Fibroblast of gingiva (primary cell): ENCODE measurements around the gene RGS6.
A peak's percentile ranks its signal among the peaks of the same experiment; 100 is the strongest.

Source experiments
- DNase-seq: peaks from one replicate; pipeline ENCODE4 v3.0.0-alpha.2; 2011; ENCODE audit warnings: low read depth

RGS6 gene

DNA sequence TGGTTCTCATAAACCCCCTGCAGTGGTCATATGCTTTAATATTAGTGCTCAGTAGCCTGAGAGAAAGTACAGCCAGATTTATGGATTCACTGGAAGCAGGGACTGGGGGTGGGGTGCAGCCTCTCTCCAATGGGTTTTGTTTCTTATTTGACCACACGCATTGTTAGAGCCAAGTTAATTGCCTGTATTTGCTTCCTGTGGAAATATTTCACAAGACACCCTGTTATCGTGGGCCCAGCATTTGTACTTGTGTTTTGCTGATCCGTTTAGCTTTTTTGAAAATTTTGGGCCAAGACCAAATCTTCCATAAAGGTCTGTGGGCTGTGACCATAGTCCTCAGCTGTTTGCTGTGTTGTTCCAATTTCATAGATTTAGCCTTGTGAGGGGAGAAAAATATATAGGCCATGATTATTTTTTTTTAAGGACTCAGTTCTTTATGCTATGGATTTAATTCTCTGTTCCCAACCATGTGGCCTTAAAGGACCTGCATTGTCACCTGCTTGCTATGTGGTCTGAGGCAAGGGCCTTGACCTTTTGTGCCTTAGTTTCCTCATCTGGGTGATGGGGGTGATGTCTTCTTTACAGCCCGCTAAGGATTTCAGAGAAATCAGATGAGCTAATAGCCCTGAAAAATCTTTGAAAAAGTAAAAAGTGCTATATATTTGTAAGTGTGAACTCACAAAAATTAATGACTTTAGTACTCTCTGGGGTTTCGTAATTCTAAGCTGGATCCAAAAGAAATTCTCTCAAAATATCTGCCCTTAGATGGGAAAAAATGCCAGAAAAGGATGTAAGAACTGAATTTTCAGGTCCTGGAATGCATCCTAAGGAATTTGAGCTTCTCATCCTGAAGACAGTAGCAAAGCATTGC lies 591.4 kb downstream of the RGS6 start:
- DNase-seq: peak; percentile 68

DNA sequence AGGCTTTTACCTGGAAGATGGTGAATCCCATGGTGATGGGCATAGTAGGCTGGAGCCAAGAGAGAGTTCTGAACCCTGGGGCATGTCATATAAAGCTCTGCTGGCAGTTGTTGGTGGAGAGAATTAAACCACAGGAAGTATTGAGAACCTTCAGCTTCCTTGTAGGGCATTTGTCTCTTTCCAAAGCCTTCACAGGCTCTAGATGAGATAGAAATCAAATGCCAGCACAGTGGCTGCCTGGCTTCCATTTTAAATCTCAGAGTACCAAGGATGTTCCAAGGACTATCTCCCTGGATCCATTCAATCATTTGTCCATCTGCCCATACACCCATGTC lies 592.0 kb downstream of the RGS6 start:
- no peak for DNase-seq

DNA sequence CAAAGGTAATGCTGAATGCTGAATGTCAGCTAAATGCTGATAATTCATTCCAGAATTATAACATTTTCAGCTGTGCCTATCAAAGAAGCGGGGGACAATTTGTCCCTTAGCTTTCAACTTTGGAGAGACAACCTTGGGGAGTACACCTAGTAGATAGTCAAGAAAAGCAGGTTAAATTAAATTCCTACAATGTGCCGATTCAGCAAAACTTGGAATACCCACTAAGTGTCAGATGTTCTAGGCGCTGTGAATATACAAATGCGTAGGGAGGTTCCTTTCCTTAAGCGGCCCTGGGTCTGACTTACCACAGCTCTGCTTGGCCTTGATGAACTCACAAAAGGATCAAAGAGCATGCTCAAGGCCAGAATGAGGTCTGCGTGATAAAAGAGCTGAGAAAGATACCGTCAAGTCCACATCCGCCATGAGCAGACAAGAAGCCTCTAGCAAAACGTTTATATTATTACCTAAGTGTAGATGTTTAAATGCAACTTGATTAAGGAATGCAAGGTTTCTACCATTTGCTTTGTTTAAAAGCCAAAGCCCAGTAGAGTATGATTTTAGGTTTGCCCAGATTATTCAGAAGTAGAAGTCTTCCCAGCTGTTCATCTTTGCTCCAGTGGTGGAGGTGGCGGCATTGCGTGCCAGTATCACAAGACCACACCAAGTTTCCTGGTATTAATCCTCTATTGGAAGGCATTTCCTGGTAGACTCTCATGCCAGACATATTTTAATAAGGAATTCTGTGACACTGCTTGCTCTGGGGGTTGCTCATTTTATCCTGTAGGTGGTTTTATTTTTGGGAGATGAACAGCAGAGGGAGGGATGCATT lies 593.1 kb downstream of the RGS6 start:
- DNase-seq: no peak

DNA sequence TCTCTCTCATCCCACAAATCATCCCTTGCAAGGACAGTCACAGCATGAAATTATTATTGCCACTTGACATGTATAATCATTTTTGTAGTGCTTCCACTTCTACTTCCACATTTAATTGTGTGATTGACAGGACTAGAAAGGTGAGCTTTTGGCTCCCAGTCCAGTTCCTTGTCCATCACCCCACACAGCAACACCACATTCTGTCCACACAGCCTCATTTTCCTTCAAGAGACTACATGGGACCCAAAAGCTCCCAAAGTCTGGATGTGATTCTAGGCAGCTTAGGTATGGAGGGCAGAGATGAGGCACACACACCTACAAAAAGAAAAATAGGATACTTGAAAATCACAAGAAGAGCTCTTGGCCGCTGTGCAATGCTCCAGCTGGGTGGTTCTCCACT lies 595.4 kb downstream of the RGS6 start:
- no peak for DNase-seq

DNA sequence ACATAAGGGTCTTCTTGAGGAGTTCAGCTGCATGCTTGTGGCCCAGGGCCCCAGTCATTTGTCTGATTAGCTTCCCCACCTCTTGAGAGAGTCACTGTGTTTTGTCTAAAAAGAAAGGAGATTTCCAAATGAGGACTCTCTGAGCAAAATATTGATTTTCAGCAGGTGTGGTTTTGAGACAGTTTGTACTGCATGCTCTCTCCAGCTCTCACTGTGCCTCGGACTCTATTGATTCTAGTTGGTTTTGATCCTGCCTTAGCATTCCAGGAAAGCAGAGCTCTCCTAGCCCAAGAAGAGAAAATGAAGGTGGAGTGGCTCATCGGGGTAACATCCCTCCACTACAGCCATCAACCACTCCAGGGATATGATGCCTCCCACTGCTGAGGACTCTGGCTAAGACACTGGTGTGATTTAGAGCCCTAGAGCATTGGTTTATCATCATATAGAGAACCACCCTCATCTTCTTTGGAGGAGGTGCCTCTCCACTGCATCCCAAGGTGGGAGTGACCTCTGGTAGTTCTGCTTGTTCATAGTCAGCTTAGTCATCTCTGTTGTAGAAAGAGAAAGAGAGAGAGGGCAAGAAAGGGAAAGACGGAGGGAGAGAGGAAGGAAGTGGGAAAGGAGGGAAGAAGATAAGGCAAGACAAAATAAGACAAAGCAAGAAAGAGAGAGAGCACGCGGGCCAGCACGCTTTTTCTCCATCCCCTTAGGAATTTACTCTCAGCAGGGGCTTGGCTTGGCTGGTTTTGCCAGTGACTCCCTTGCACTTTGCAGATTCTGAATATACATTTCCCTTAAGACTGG lies 596.0 kb downstream of the RGS6 start:
- no peak for DNase-seq

DNA sequence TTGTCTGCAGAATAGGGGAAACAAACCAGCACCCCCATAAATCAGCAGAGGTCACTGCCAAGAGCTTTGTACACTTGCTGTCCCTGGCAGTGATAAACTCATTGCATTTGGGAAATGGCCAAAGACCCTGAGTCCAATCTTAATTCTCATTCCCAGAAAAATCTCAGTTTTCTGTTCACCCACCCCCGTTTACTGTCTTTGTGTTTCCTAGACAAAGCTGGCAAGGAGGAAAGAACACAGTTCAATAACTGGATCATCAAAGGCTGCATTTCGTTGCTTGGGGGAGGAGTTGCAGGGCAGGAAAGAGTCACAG lies 596.6 kb downstream of the RGS6 start:
- DNase-seq: no peak

DNA sequence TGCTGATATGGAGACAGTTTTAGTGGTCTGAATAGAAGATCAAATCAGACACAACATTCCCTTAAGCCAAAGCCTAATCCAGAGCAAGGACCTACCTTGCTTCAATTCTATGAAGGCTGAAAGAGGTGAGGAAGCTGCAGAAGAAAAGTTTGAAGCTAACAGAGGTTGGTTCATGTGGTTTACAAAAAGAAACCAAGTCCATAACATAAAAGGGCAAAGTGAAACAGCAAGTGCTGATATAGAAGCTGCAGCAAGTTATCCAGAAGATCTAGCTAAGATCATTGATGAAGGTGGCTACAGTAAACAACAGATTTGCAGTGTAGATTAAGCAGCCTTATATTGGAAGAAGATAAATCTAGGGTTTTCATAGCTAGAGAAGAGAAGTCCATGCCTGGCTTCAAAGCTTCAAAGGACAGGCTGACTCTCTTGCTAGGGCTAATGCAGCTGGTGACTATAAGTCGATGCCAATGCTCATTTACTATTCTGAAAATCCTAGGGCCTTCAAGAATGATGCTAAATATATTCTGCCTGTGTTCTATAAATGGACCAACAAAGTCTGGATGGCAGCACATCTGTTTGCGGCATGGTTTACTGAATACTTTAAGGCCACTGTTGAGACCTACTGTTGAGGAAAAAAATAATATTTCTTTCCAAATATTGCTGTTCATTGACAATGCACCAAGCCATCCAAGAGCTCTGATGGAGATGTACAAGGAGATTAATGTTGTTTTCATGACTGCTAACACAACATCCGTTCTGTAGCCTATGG lies 600.6 kb downstream of the RGS6 start:
- no peak for DNase-seq

DNA sequence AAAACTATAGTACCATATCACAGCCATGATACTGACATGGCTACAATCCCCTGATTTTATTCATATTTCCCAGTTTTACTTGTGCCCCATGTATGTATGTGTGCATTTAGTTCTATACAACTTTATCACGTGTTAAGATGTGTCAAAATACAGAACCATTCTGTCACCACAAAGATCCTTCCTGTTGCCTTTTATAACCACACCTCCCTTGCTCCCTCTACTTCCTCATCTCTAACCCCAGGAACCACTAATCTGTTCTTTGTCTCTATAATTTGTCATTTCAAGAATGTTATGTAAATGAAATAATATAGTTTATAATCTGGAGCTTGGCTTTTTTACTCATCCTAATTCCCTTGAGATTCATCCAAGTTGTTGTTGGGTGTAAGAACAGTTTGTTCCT lies 603.3 kb downstream of the RGS6 start:
- DNase-seq: no peak

DNA sequence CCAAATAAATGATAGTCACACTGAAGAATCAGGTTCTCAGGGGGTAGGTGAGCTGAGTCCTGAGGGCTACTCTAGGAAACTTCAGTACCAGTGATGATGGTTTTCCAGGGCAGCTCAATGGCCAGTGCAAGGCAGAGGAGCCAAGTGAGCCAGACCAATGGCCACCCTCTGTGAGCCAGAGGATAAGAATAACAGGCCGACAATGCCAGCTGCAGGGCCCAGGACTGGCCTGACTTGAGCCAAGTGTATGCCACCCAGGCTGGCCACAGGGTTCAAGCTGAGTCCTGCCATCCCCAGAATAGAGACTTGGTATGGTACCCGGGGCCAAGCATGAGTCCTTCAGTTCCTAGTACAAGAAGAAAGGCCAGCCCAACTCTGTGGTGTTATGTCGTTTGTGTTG lies 606.2 kb downstream of the RGS6 start:
- DNase-seq: no peak

DNA sequence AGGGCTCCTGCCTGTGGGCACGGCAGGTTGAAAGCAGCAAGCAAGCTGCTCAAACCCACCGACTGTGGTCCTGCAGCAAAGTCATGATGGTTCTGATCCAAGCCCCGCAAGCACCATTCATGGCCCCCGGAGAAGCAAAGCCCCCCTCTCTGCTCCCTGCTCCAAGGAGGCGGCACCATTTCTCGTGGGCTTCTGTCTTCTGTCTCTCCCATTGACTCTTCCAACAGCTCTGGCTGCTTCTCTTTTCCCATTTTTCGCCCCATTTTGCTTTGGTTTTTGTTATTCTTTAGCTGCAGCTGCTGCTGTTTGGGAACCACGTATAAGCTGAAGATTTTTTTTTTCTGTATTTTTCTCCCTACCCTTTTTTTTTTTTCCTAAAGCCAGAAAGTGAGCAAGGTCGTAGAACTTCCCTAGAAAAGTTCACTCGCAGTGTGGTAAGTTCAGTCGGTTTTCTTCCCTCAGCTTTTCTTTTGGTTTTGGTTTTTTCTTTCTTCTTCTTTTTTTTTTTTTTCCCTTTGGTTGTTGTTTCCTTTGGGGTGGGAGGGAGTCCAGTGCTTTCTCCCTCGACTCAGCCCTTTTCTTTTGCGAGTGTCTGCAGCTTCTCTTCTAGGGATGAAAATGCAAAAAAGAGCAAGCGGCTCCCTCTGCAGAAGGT lies 607.6 kb downstream of the RGS6 start:
- DNase-seq: no peak

DNA sequence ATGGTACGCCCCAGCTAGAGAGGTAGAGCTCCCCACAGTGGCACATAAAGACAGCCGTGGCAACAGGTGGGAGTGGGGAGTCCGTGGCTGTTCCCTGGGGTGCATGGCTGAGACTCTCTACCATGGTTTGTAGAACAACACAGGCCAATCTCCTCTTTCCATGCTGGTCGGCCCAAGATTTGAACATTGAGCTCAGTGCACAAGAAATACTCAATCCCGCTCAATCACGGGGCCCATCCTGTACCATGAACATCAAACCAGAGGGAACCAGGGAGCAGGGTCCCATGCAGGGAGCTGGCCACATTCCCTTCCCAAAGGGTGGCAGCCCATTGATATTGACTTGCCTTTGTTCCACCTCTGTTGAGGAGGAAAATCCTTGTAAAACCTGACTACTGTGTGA lies 608.6 kb downstream of the RGS6 start:
- no peak for DNase-seq

DNA sequence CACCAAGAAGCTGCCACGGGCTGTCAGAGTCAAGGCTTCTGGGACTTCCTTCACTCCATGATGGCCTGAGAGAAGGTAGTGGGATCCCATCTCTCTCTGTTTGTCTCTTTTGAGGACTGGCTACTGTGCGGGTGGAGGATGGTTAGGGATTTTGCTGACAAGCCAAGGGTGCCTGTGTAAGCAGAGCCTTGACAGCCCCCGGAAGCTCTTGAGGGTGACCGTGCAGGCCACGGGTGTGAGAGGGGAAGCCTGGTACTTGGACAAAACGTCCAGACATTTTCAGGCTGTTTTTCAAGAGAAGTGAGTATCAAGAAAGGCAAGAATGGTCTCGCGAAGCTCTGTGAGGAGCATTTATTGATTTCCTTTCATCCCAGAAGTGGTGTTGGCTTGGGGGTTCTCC lies 609.3 kb downstream of the RGS6 start:
- no peak for DNase-seq

DNA sequence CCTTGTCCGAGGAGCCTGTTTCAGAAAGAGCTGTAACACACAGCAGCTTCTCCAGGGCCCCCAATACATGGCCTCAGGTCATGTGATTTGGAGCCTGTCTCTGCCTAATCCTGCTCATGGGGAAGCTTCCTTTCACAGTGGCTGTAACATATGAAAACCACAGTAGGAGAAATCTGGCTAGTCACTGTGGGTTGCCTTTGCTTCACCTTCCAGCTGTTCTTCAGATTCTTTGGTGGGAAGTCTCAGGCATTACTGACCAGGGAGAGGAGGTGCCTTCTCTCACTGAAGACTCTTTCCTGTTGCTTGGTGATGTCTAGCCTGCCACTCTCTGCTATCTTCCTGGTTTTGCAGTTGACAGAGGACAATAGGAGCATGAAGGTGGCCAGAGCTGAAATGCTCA lies 611.1 kb downstream of the RGS6 start:
- DNase-seq: no peak

DNA sequence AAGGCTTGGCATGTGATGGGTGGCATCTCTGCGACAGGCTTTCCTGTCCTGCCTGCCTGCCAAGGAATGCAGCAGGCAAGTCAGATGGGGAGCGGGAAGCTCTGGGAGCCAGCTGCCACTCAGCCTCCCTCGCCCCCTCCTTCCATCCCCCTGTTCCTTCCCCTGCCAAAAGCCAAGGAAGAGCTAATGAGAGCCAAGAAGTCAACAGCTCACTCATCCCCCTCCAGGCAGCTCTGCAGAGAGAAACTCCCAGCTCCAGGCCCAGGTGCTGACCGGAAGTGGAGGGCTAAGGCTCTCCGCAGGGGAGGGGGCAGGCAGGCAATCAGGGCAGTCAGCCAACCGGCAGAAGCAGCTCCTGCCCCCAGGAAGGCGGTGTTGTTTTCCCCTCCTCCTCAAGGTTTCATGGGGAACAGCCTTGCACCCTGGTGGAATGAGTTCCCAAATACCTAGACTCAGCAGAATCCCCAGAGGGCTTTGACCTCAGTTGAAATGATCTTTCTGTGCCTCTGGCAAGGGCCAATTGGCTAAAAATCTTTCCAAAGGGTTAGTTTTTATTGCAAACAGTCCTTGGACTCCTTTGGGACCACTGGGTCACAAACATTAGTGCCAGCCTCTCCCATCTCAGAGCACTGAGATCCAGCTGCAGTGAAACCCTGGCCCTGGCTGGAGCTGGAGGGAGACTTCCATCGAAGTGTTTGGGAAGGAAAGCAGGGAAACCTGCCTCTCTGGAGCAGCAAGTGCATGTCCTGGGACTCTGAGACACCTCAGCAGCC lies 612.6 kb downstream of the RGS6 start:
- DNase-seq: no peak

DNA sequence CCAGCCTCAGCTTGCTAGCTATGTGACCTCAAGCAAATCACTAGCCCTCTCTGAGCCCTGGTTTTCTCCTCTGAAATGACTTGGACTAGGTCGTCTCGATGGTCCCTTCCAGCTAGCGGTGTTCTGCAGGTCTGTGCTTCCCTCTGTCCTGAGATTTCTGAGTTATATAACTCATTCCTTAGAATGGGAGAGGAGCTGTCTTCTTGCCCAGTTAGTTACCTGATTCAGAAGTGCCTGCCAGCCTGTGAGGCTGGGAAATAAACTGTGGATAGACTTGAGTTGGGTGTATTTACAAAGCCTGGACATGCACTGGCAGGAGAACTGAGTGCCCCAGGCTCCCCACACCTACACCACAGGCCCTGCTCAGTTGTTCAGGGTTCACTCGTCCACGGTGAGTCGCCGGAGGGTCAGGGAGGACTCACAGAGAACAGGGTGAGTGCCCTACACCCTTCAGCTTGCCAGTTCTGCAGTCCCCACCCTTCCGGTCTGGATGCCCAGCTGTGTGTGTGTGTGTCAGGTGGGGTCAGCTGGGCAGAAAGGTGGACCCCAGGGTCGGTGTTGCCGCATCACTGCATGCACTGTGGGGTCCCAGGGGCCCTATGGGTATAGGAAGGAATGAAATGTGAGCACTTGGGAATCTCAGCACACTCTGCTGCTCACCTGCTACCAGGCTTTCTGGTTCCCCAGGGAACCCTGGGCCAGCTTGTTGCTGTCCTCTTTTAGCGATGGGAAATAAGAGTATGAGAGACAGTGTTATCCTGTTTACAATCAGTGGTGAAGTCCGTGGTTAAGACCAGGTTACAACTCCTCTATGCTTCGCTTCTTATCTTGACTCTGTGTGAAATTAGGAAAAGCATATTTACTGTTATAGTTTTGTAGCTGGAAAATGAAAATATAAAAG lies 613.4 kb downstream of the RGS6 start:
- no peak for DNase-seq

DNA sequence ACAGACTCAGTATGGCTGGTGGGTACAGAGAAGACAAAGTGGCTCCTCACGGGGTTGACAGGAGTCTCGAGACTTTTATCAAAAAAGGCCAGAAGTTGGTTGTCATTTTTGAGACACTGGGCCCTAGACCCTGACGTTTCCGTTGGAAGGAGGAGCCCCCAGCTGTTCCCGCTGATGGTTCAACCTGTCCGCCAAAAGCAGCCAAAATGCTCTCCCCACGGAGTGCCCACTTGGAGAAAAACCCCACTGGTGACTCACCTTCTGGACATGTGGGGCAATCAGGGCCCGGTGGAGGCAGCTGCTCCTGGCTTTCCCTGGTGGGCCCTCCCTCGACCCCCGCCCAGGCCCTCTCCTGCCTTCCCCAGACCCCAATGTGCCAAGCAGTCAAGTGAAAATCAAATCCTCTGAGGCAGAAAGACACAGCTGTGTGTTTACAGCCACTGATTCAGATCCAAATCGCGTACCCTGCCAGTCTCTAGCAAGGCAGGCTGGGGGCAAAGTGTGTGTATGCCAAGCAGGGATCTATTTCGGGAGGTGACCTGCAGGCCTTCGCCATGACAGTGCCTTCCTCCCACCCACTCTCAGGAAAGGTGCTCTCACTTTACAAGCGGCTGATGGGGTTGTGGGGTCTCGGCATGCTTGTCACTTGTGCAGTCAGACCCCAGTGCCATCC lies 614.3 kb downstream of the RGS6 start:
- DNase-seq: no peak

DNA sequence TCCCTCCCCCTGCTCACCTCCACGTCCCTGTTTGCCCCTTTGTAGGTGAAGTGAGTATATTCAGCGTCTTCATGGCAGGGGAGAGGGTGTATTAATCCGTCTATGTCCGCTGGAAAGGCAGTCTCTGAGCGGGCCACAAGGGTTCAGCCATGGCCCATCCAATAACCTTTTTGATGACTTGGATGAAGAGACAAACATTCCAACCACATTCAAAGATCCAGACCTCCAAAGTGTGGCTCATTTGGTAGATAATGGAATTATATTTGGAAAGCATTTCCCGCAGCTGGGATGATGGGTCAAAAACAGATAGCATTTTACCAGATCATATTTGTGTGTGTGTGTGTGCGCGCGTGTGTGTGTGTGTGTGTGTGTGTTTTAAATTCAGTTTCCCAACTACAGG lies 615.8 kb downstream of the RGS6 start:
- DNase-seq: no peak

DNA sequence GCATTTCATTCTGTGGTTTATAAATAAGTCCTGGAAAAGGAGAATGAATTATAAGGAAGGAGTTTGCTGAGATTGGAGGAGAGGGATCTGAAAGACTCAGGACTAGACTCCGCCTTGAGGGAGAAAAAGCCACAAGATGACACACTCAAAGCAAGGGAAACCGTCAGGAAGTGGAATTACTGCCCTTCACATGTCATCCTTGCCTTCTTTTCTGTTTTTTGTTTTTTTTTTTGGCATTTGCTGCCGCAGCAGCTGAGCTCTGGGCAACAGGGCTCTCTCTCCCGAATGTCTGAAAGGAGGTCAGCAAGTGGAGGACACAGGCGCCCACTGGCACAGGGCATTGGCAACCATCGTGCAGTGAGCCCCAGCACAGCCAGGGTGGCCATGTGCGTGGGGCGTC lies 616.8 kb downstream of the RGS6 start:
- no peak for DNase-seq

DNA sequence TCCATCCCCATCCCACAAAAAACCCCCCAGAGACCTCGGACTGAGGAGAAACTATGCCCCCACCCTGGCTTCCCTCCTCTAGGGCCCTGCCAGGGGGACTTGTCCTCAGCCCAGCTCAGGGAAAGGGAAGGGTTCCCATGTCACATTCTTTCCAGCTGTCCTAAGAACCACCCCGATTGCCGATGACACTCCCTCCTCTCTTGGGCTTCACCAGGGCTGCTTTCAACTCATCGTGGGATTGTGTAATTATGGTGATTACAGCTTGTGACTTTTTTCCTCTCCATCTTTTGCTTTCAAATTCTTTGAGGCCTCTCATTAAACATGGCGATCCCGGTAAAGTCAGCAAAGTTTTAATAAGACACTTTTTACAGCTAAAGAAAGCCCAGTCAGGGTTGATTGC lies 617.6 kb downstream of the RGS6 start:
- DNase-seq: no peak
